Activated CD4-positive, CD25-positive, alpha-beta regulatory T cell treated with anti-CD3 and anti-CD28 coated beads, Interleukin-2, amount 50 U/mL, for 16 hours (primary cell): ENCODE results near the gene CBLC.
A peak's percentile ranks its signal among the peaks of the same experiment; 100 is the strongest.
"Not testable (repeated sequence)": the region's sequence is repeated elsewhere in the genome, so short reads cannot be mapped to it uniquely, and the experiment has no call there.

Experiments
- DNase-seq: peaks from one replicate; pipeline ENCODE4 v3.0.0-alpha.2; 2020; ENCODE audit warnings: low read depth, low spot score

The CBLC gene

DNA sequence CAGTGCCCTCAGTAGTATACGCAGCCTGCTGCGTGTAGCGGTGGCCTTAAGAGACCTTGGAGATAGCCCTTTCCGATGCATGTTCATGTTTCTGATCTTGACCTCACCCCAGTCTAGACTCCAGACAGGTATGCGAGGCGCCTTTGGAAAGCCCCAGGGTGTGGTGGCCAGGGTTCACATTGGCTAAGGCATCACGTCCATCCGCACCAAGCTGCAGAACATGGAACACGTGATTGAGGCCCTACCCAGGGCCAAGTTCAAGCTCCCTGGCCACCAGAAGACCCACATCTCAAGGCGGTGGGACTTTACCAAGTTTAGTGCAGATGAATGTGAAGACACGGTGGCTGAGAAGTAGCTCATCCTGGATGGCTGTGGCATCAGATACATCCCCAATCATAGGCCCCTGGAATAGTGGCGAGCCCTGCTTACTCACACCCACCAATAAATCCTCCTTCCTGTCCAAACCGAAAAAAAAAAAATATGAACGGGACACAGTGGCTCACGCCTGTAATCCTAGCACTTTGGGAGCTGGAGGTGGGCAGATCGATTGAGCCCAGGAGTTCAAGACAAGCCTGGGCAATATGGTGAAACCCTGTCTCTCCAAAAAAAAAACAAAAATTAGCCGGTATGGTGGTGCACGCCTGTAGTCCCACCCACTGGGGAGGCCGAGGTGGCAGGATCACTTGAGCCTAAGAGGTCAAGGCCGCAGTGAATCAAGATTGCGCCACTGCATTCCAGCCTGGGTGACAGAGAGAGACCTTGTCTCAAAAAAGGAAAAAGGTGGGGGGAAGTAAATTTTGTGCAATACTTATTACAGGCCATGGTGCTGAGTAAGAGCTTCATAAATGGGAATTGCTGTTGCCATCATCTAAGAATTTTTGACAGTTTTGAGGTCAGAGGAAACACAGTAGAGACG, 12.4 kb upstream of the CBLC start:
- DNase-seq = no peak

DNA sequence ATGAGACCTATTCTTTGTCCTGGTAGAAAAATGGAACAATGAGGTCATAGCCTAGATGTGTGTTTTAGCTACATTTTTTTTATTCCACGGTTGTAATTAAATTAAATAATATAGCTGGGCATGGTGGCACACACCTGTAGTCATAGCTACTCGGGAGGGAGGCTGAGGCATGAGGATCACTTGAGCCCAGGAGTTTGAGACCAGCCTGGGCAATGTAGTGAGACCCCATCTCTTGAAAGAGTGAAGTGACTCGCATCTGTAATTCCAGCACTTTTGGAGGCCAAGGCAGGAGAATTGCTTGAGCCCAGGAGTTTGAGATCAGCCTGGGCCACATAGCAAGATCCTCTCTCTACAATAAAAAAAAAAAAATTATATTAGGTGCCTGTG, 11.7 kb upstream of the CBLC start:
- DNase-seq = no peak

DNA sequence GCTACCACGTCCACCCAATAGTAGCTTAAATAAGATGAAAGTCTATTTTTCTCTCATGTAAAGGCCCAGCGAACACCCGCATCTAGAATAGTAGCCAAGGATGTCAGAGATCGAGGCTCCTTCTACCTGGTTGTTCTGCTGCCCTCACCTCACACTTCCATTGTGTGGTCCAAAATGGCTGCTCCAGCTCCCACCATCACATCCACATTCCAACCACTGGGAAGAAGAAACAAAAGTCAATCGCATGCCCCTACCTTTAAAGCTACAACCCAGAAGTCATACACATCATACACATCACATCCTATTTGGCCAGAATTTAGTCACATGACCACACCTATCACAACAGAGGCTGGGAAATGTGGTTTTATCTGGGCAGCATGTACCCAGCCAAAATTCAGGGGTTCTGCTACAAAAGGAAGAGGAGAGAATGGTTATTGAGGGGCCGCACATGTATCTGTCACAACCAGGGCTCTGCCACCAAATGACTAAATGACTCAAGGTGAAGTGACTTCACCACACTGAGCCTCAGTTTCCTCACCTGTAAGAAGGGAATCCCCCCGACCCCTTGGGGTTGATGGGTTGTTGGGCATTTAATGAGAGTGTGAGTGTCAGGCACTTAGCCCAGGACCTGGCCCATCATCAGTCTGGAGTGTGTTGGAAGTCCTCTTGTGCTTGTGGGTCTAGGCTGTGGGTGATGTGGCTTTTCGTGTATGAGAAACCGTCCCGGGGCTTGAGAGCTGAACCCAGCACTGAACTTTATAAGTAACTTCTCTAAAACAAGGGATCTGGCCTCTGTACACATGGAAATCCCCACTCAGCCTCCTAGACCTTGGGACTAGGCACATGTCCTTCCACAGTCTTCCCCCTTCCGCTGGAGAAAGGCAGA, 10.2 kb upstream of the CBLC start:
- no peak for DNase-seq

- DNase-seq = peak; percentile 96
These were observed 7.0 kb upstream of the CBLC start for GRCh38 chr19:44770550-44771257.

DNA sequence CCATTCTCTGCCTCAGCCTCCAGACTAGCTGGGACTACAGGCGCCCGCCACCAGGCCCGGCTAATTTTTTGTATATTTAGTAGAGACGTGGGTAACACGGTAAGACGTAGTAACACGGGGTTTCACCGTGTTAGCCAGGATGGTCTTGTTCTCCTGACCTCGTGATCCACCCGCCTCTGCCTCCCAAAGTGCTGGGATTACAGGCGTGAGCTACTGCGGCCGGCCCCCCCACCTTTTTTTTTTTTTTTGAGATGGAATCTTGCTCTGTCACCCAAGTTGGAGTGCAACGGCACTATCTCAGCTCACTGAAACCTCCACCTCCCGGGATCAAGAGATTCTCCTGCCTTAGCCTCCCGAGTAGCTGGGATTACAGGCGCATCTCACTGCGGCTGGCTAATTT, 5.5 kb upstream of the CBLC start:
- DNase-seq = not testable (repeated sequence)

GRCh38 chr19:44772959-44773358, 4.7 kb upstream of the CBLC start:
- DNase-seq = no peak

- DNase-seq = no peak
These were observed 1.9 kb upstream of the CBLC start for GRCh38 chr19:44775676-44776240.

GRCh38 chr19:44776402-44777096, 1.1 kb upstream of the CBLC start:
- no peak for DNase-seq

DNA sequence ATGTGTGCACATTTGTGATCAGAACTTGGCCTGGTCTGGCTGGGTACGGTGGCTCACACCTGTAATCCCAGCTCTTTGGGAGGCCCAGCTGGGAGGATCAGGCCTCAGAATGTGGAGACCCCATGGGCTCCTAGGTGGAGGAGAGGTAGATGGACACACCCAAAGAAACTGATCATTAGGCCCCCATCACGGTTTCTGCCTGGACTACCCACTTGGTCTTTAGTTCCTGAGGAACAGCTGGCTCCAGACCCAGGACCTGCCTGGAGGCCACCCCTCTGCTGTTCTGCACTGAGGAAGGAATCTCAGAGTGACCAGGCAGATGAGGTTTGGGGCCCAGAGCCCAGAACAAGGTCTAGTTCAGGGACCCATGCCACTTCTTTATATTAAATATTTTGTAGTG, 1.5 kb downstream of the CBLC start:
- no peak for DNase-seq

DNA sequence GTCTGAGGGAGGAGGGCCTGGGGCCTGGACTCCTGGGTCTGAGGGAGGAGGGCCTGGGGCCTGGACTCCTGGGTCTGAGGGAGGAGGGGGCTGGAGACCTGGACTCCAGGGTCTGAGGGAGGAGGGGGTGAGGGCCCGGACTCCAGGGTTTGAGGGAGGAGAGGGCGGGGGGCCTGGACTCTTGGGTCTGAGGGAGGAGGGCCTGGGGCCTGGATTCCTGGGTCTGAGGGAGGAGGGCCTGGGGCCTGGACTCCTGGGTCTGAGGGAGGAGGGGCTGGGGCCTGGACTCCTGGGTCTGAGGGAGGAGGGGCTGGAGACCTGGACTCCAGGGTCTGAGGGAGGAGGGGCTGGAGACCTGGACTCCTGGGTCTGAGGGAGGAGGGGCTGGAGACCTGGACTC, 4.0 kb downstream of the CBLC start:
- not testable (repeated sequence) for DNase-seq

GRCh38 chr19:44782729-44783128, 5.0 kb downstream of the CBLC start:
- no peak for DNase-seq

GRCh38 chr19:44783545-44783944, 5.9 kb downstream of the CBLC start:
- no peak for DNase-seq

DNA sequence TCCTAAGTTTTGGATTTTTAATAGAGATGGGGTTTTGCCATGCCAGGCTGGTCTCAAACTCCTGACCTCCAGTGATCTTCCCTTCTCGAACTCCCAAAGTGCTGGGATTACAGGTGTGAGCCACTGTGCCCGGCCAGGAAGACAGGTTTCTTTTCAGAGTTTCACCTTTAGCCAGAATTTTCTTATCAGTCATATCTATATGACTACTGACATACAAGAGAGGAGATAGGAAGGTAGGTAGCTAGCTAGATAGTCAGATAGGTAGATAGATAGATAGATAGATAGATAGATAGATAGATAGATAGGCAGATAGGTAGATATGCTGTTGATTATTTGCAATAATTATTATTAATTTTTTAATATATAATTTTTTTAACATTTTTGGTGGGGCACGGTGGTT, 7.6 kb downstream of the CBLC start:
- DNase-seq = no peak

- no peak for DNase-seq
These were observed 8.3 kb downstream of the CBLC start for GRCh38 chr19:44785993-44786392.

DNA sequence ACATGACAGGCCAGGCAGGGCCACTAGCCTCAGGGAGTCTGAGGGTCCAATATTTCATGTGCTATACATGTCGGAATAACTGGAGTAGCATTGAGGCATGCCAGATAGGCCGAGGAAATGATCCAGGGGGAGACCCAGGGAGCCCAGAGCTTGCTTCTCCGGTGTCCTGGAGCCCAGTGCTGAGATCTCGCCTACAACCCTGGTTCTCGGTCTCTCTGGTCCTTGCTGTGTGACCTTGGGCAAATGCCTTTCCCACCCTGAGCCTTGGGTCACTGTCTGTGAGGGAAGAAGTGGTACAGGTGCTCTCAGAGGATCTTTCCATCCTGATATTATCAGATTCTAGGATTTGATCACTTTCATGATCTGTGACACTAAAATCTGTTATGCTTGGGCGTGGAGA, 11.3 kb downstream of the CBLC start:
- no peak for DNase-seq

GRCh38 chr19:44789943-44790483, 12.3 kb downstream of the CBLC start:
- DNase-seq = no peak

DNA sequence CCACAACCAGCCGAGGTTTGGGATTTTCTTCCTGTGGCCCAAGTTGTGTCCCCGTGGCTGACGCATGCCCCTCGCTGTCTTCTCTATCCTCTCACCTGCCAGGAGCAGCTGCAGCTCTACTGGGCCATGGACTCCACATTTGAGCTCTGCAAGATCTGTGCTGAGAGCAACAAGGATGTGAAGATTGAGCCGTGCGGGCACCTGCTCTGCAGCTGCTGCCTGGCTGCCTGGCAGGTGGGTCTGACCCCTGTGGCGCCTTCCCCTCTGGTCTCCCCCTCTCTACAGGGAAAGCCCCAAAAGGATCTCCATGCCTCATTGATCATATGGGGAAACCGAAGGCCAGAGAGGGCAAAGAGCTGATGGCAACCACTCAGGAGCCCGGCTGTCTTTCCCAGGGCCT, 14.6 kb downstream of the CBLC start:
- no peak for DNase-seq

DNA sequence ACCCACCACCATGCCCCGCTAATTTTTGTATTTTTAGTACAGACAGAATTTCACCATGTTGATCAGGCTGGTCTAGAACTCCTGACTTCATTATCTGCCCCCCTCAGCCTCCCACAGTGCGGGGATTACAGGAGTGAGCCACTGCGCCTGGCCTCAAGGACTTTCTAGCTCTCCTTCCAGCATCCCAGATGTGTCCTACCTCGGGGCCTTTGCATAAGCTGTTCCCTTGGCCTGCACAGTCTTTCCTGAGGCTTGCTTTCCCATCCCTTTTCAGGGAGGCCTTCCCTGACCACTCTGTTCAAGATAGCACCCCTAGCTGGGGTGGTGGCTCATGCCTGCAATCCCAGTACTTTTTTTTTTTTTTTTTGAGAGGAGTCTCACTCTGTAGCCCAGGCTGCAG, 16.9 kb downstream of the CBLC start:
- no peak for DNase-seq

DNA sequence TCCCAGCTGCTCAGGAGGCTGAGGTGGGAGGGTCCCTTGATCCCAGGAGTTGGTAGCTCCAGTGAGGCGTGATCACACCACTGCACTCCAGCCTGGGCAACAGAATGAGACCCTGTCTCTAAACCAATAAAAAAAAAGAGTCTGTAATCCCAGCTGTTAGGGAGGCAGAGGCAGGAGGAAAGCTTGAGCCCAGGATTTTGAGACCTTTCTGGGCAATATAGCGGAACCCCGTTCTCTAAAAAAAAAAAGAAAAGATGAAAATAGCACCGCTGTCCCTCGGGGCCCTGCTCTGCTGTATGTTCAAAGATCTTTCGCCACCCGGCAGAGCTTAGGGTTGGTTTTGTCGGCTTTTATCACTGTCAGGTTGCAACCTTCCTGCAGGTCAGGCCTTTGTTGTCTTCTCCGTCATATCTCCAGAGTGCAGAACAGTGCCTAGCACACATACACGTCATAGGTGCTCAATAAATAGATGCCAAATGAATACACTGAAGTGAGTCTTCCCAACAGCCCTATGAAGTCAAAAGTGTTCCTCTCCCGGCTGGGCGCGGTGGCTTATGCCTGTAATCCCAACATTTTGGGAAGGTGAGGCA, 17.8 kb downstream of the CBLC start:
- DNase-seq = no peak

DNA sequence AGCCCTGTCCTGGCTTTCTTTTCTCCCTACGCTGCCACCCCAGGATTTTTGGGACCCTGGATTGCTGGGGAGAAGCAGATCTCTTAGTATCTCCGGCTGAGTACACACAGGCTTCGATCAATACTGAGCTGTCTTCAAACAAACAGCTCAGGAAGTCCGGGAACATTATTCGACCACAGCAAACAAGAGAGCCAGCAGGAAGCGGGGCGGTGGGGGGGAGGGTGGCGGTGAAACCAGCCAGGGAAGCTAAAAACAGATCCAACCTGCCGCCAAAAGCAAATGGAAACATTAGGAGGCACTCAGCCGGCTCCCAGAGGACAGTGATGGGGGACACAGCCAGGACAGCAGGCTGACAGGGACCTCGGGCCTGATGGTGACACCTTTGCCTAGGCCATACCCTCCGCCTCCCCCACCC, 19.0 kb downstream of the CBLC start:
- DNase-seq = no peak
